NCI-H2081 (cell line): ENCODE measurements around the gene SKIL.
A peak's percentile ranks its signal among the peaks of the same experiment; 100 is the strongest.

Experiments used
- DNase-seq, 2 experiments: peaks; one replicate each; lab custom pipeline; 2025; lab: John Stamatoyannopoulos, UW

The SKIL gene

GRCh38 chr3:170397685-170398084 is 40.2 kb downstream of the SKIL start:
- no peak for DNase-seq

DNA sequence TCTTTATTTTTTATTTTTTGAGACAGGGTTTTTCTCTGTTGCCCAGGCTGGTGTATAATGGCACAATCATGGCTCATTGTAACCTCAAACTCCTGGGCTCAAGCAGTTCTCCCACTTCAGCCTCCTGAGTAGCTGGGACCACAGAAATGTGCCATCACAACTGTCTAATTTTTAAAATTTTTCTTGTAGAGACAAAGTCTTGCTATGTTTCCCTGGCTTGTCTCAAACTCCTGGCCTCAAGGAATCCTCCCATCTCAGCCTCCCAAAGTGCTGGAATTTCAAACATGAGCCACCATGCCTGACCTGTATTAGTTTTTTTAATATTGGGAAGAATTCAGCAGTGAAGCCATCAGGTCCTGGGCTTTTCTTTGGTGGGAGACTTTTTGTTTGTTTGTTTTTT is 47.6 kb downstream of the SKIL start:
- DNase-seq = no peak

- DNase-seq = peak; percentile 55 to 56
Measured at GRCh38 chr3:170410428-170411029, 53.0 kb downstream of the SKIL start.

DNA sequence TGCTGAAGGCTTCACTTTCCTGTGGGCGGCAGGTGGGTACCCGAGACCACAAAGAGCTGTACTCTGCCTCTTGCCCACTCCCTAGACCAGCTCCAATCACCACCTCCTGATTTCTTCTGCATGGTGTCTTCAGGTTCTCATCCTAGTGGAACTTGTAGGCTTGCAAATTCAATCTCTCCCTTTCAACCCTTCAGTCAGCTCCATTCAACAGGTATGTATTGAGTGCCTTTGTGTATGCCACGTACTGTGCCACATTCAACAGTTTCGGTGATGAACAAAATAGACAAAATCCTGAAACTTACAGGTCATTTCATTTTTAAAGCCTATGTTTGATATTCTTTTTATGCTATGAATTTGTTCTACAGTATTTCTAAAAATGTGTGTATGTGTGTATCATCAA is 55.8 kb downstream of the SKIL start:
- DNase-seq = no peak

GRCh38 chr3:170414202-170414663 is 56.7 kb downstream of the SKIL start:
- DNase-seq = peak; percentile 72 to 76

DNA sequence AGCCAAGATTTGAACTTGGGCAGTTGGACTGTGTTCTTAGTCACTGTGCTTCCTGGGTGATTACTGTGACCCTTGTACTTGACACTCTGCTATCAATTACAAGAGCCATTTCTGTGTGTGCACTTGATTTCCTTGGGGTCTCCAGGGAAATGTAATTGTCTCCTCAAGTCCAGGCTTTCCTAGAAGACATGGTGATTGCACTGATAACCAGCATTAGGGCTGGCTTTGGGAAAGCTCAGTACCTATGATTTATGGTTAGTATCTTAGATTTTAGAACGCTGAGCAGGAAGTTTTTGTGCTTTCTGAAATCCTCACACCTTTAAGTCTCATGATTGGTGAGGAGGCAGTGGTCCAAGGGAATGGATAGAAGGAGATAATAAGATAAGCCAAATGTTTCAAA is 59.6 kb downstream of the SKIL start:
- no peak for DNase-seq

- DNase-seq = peak; percentile 19 to 42
Measured at GRCh38 chr3:170418422-170419398, 61.2 kb downstream of the SKIL start, which contains the start of gene CLDN11. TSS of gene CLDN11 (plus strand) at chr3:170418868. CDS start at chr3:170419067, 199 bp downstream.

- no peak for DNase-seq
Measured at GRCh38 chr3:170419557-170420087, 62.1 kb downstream of the SKIL start.

DNA sequence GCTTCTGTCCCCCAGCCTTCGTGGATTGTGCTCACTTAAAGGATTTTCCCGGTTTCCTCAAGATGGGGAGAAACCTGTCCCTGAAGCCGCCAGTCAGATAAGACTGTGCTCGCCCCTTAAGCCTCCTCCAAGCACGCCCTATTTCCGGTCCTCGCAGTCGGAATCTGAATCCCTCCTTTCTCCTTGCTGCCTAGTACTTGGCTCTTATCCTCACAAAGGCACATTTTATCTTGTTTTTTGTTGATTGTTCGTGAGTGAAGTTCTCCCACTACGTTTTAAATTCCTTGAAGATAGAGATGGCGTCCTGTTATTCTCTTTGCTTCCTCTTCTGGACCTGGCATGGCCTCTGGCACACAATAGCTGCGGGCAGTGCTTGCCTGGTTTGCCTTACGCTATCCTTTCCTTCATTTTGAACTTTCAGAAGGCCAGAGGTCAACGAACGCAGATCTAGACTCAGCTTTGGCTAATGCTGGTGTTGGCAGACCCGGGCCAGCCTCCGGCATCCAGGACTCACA is 62.8 kb downstream of the SKIL start:
- no peak for DNase-seq

DNA sequence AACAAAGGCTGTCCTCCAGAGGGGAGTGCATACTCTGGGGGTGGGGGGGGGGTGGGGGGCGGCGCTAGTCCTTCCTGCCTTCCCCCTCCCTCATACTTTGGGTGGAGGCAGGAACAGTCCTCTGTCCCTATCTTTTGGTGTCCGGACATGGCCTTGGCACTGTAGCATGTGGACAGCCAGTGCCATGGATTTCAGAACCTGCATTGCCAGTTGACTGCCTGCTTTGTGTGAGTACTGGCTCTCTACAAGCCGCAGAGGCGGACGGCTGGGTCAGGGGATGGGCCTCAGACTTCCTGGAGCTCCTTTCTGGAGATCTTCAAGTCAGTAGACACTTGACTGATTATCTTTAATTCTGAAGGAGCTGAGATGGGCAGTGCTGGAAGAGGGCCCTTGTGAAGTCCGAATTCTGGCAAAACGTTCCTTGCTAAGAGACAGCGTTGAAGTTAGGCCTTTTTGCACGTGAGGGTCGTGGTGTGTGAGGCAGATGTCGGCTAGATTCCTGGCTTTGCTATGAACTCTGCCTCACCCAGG is 63.7 kb downstream of the SKIL start:
- no peak for DNase-seq

DNA sequence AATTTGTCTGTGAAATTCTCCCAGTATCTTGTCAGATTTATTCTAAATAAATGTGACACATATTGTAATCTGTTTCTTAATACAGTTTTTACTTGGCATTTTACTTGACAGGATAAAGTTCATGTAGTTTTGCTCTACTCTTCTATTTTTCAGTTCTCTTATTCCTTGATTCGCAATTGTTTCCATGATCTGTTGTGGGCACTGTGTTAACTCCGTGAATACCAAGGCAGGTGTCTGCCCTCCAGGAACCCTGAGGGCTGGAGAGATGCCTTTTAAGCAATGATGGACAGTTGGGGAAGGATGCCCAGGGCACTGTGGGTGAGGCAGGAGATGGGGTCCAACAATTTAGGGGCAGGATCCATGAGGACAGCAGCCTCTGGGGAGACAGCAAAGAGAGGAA is 64.2 kb downstream of the SKIL start:
- DNase-seq = no peak

GRCh38 chr3:170423001-170423615 is 65.6 kb downstream of the SKIL start:
- DNase-seq = no peak

DNA sequence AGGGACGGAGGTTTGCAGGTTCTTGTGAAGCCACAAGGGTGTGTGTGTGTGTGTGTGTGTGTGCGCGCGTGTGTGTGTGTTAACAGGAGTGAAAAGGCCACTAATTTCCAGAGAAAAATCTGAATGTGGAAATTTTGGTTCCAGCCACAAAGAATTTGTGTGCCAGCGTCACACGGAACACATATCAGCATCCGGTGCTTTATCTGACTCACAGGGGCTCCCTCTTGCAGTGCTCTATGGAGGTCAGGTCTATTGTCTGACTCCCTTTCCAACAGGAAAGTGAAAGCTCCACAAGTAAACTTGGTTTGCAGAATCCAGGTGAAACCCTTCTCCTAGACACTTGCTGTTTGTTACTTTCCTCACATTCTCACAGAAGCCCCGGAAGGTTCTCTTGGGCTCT is 67.4 kb downstream of the SKIL start:
- no peak for DNase-seq

DNA sequence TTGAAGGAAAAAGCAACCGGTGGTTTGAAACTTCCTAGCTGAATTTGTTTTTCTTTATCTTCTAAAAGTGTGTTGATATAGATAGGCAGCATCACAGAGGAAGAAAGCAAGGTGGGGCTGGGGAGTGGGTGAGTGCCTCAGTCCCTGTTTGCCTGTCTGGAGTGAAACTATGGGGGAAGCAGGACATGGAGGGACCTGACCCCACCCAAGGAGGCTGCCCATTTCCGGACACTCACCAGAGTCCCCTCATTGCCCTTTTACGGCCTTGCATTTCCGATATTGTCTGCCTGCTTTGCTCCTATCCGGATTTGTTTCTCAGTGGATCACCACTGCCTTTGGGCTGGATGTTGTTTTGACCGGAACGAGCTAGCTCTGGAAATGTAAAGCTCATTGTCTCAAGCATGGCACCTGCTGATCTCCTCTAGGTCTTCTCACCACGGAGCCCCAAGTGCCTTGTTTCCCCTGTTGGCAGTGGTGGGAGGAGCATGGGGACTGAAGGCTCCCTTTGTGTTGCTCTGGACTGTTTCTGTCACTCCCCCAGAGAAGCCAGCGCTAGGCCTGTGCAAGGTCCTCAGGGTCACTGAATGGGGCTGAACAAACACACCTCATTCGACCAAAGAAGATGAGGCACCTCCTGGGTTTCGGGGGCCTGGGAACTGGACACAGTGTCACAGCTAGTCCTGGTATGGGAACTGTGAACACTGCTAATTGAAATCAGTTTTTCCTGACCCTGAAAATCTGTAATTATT is 68.2 kb downstream of the SKIL start:
- no peak for DNase-seq

DNA sequence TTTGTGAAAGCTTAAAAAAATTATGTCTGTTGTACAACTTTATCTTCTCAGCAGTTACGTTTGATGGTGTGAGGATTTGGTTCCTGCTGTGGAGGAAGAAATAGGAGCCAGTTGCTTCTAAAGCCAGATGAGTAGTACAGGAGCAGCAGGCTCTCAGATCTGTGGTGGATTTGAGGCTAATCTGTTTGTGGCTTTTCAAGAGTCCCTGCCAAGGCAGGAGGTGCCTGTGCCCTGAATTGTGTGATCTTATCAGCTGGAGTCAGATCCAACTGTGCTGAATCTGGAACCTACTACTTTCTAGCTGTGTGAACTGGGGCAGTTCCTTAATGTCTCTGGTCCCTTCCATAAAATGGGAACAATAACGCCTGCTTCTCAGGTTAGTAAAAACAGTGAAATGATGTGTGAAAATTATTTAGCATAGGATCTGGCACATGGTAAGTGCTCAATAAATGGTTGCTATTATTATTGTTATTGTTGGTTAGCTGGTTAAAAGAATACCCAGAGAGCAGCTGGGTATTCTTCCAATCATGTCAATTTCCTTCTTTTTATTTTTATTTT is 68.8 kb downstream of the SKIL start:
- no peak for DNase-seq

DNA sequence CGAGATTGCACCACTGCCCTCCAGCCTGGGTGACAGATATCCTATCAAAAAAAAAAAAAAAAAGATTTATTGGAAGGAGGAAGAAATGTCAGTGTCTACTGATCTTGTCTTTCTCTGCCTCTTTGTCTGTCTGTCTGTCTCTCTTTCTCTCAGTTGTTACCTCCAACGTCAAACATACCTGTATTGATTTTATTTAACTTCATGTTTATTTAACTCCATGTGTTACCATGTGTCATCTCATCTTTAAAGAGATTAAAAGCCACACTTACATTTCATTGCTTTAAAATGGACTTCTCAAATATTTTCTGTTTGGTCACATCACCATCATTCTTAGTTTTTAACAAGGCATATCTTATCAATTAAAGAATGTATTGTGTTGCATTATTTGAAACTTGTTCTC is 70.6 kb downstream of the SKIL start:
- no peak for DNase-seq

DNA sequence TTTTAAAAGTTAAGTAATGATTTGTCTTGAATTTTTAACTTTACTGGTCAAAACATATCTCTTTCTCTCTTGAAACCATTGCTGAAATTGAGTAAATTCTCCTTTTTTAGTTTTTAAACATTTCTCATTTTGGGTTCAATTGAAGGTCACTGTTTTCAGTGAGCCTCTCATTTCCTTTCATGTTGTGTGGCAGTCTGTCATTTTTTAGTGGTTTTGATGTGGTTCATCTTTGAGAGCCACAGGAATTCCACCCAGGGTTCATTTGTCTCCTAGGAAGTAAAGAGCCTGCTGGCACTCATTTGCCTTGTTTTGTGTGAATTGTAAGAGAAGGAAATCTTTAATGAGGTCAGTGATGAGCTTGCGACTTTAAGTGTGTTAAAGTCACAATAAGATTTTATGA is 71.5 kb downstream of the SKIL start:
- no peak for DNase-seq

DNA sequence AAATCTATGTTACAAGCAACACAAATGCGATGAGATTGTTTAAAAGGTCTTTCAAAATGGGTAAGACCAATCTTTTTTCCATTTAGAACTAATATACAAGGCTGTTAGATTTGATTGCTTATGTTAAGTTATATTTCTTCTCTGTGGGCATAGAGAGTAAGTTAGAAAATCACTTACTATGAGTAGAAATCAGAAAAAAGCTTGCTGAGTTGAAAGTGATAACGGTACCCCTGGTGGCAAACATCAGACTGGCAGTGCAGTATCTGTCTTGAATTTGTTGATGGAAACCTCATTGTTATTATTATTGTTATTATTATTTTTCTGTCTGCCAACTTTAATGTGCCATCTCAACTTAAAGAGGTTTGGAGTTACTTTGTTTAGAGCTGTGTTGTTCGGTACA is 73.5 kb downstream of the SKIL start:
- DNase-seq = no peak

DNA sequence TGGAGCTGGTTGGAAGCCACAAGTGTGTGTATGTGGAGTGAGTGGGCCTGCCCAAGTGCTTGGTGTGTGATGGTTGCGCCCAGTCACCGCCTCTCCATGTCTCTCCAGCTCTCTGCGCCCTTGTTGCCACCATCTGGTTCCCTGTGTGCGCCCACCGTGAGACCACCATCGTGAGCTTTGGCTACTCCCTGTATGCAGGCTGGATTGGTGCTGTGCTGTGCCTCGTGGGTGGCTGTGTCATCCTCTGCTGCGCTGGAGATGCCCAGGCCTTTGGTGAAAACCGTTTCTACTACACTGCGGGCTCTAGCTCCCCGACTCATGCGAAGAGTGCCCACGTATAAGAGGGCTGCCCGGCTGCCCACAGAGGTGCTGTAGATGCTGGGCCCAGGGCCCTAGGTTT is 74.9 kb downstream of the SKIL start:
- DNase-seq = no peak

DNA sequence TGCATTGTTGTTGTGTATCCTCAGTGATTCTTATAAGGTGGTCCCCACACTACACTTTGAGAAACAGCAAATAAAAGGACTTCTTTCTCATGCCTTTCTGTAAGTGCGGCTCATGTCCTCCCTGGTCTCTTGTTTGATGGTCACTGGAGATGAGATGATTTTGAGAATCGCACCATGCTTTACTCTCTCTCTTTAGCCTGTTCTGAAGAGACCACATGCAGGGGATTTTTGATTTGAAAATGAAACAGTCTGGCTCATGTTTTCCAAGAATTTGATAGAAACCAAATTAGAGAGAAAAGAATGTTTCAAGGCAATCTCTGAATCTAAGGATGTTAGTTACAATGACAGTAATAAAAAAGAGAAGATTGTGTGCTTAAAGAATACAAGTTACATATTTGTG is 79.2 kb downstream of the SKIL start:
- no peak for DNase-seq

- no peak for DNase-seq
Measured at GRCh38 chr3:170437176-170437575, 79.7 kb downstream of the SKIL start.
